Kidney (tissue), 14 donors: ENCODE data around the gene STAMBPL1. TPM values are rescaled to one million over a fixed set of nuclear protein-coding genes. Genes with fewer than 3 reads are reported as not detected.

Experiments
- DNase-seq, 5 donors: peaks; one replicate each; pipeline ENCODE4 v3.0.0-alpha.2; 2013 to 2020
- FAIRE-seq: peaks from 2 replicates; lab custom pipeline; 2012; peaks lifted over from hg19 to GRCh38; lab: Jason Lieb, UNC
- H3K27ac ChIP-seq, 2 donors: one replicate each; pipeline ENCODE4 v1.7.0; 2013; ENCODE audit warnings: low read depth in 2 of 2, low read length in 2 of 2, inconsistent platforms in 1 of 2
- H3K27me3 ChIP-seq: one replicate; pipeline ENCODE4 v1.7.1; 2013; ENCODE audit warnings: low read length, inconsistent platforms; ENCODE audit not compliant: control insufficient read depth, insufficient read depth
- H3K36me3 ChIP-seq, 3 donors: one replicate each; pipeline versions ENCODE4 v1.7.0 to v1.7.1; 2013; ENCODE audit warnings: low read length in 3 of 3, control low read depth in 1 of 3, inconsistent platforms in 1 of 3; ENCODE audit not compliant: insufficient read depth in 3 of 3, control insufficient read depth in 2 of 3
- H3K4me1 ChIP-seq, 3 donors: one replicate each; pipeline versions ENCODE4 v1.7.0 to v1.7.1; 2013; ENCODE audit warnings: low read length in 3 of 3, inconsistent platforms in 1 of 3, low read depth in 1 of 3; ENCODE audit not compliant: control insufficient read depth in 2 of 3, insufficient read depth in 2 of 3
- H3K4me3 ChIP-seq, 3 donors: one replicate each; pipeline versions ENCODE4 v1.7.0 to v1.8.1; 2013; ENCODE audit warnings: low read length in 3 of 3, control low read depth in 1 of 3, inconsistent platforms in 1 of 3
- H3K9ac ChIP-seq, 3 donors: one replicate each; pipeline versions ENCODE4 v1.7.0 to v1.7.1; 2013; ENCODE audit warnings: low read length in 3 of 3, control low read depth in 1 of 3, inconsistent platforms in 1 of 3
- H3K9me3 ChIP-seq, 3 donors: one replicate each; pipeline versions ENCODE4 v1.7.0 to v1.7.1; 2013; ENCODE audit warnings: low read length in 3 of 3, control low read depth in 1 of 3, inconsistent platforms in 1 of 3; ENCODE audit not compliant: control insufficient read depth in 2 of 3, insufficient read depth in 1 of 3
- intact Hi-C: fragments of 100-400 bp; cut with DNase I; formaldehyde crosslinking; loops from one replicate; pipeline ENCODE4 v1.11.1; 2022
- polyA plus RNA-seq: library from polyadenylated mRNA; stranded (reverse); fragments of 350-450 nt; fragmentation: Illumina TruSeq; extraction: RNeasy Lipid Tissue Mini Kit (QIAGEN cat#74804); gene quantifications from one replicate; pipeline ENCODE4 v1.2.3, GENCODE V29; 2014; ENCODE audit warnings: low read depth, low replicate concordance; ENCODE audit not compliant: insufficient read depth
- total RNA-seq: library from RNA; stranded (reverse); fragmentation: NEBNext Ultra II Directional; extraction: Animal tissue kit (Norgen Biotek cat#: 25700); gene quantifications from one replicate; pipeline ENCODE4 v1.2.1, GENCODE V29; 2021
- TF ChIP-seq, protein P1 (sequence below): IDR thresholded peaks from 3 replicates; pipeline ENCODE4 v1.5.1; 2012; ENCODE audit warnings: mild to moderate bottlenecking, moderate library complexity, borderline replicate concordance; ENCODE audit not compliant: insufficient read depth; ENCODE audit errors: extremely low read depth
- donor health status: control.
- donor health status: control.
- donor health status: control.
- donor health status: control.
- donor health status: control.
- donor health status: DM: yes; HTN: yes; CAD: no.
- donor health status: Normal renal cell carcinoma (clear cell type).

Gene STAMBPL1
- total and polyA plus RNA-seq, 2 donors from 2014 or later, result 3.0 to 6.9 TPM

GRCh38 chr10:88854684-88855083 lies 25.4 kb upstream of the STAMBPL1 start:
- H3K27me3 ChIP-seq, result no peaks in the 10 kb centered on the region
- FAIRE-seq (no peak), DNase-seq (no peak)
- intact Hi-C loops, result no loop called here
- H3K4me3 ChIP-seq, result no peak overlapping the region
- H3K9me3 ChIP-seq, result no peaks in the 10 kb centered on the region
- H3K27ac ChIP-seq, result no peak overlapping the region
- H3K36me3 ChIP-seq, result no peaks in the 10 kb centered on the region
- no peaks in the 10 kb centered on the region for H3K4me1 ChIP-seq
- H3K9ac ChIP-seq, result no peak overlapping the region
- TF ChIP-seq, protein P1, sequence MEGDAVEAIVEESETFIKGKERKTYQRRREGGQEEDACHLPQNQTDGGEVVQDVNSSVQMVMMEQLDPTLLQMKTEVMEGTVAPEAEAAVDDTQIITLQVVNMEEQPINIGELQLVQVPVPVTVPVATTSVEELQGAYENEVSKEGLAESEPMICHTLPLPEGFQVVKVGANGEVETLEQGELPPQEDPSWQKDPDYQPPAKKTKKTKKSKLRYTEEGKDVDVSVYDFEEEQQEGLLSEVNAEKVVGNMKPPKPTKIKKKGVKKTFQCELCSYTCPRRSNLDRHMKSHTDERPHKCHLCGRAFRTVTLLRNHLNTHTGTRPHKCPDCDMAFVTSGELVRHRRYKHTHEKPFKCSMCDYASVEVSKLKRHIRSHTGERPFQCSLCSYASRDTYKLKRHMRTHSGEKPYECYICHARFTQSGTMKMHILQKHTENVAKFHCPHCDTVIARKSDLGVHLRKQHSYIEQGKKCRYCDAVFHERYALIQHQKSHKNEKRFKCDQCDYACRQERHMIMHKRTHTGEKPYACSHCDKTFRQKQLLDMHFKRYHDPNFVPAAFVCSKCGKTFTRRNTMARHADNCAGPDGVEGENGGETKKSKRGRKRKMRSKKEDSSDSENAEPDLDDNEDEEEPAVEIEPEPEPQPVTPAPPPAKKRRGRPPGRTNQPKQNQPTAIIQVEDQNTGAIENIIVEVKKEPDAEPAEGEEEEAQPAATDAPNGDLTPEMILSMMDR, result no peak

- DNase-seq (no peak), FAIRE-seq (no peak)
- intact Hi-C loops, result no loop called here
- Histone ChIP-seq H3K9me3 (no peaks in the 10 kb centered on the region), H3K36me3 (no peaks in the 10 kb centered on the region), H3K27ac (no peak overlapping the region), H3K9ac (no peak overlapping the region), H3K27me3 (no peaks in the 10 kb centered on the region), H3K4me3 (no peak overlapping the region), H3K4me1 (no peaks in the 10 kb centered on the region)
- TF ChIP-seq, protein P1, result no peak
Observed at GRCh38 chr10:88857831-88858230, 22.2 kb upstream of the STAMBPL1 start.

DNA sequence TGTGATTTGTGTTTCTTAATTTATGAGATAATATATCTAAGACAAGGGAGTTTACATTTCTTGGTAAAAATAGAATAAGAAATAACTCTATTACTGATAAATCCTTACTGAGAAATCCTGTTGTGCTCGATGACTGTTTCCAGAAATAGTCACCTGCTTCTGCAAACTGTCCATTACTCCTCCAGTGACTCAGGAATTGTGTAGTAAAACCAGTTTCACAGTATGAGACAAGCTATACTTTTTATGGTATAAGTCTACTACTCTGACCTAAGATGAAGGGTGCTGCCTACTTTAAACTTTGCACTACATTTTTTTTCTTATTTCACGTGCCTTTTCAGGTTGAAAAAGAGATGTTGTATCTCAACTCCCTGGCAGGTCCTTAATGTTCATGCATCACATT lies 21.6 kb upstream of the STAMBPL1 start:
- intact Hi-C loops, result no loop called here

More for the DNA sequence above, 21.6 kb upstream of the STAMBPL1 start:
- Histone ChIP-seq H3K4me3 (no peak overlapping the region), H3K9ac (no peak overlapping the region), H3K27ac (no peak overlapping the region), H3K9me3 (no peaks in the 10 kb centered on the region), H3K36me3 (no peaks in the 10 kb centered on the region), H3K27me3 (no peaks in the 10 kb centered on the region), H3K4me1 (no peaks in the 10 kb centered on the region)
- TF ChIP-seq, protein P1, result no peak
- FAIRE-seq, result no peak
- DNase-seq, result no peak
